ENCODE results near the gene SHOC2.

DNA sequence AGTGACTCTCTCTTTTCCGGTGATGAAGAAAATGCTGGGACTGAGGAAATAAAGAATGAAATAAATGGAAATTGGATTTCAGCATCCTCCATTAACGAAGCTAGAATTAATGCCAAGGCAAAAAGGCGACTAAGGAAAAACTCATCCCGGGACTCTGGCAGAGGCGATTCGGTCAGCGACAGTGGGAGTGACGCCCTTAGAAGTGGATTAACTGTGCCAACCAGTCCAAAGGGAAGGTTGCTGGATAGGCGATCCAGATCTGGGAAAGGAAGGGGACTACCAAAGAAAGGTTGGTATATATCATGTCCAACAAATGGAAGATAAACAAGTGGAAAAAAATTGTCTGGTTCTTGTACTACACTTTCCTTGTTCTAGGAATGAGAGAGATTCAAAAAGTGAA lies 38.2 kb upstream of the SHOC2 start:
- no peak for TF ChIP-seq FOXJ3 (CRISPR knock-in tag; IDR thresholded peaks at IDR 0.05)
- no peak for TF ChIP-seq CHD2 (IDR thresholded peaks at IDR 0.05; ENCODE audit: low read length, partially characterized antibody)
- TF ChIP-seq CTCF (IDR thresholded peaks at IDR 0.05): no peak
- TF ChIP-seq REST (IDR thresholded peaks at IDR 0.05; ENCODE audit: low read depth, low read length): no peak
- no peak for TF ChIP-seq POLR2AphosphoS5 (IDR thresholded peaks at IDR 0.05; ENCODE audit: low read depth, low read length)
- no peak for TF ChIP-seq RFX5 (IDR thresholded peaks at IDR 0.05; ENCODE audit: low read length)
- no peak for TF ChIP-seq MXI1 (IDR thresholded peaks at IDR 0.05; ENCODE audit: low read depth, low read length)
- TF ChIP-seq MAX (IDR thresholded peaks at IDR 0.05; ENCODE audit: low read depth): no peak
- no peak for TF ChIP-seq EP300 (IDR thresholded peaks at IDR 0.05; ENCODE audit: borderline replicate concordance in 1 of 2, low read depth in 1 of 2, low read length in 1 of 2)
- TF ChIP-seq PBX3 (IDR thresholded peaks at IDR 0.05): no peak
- no peak for TF ChIP-seq GABPA (IDR thresholded peaks at IDR 0.05; ENCODE audit: low read depth)

All from SK-N-SH (cell line).